ENCODE results near the gene ROR1. TPM values are rescaled to one million over a fixed set of nuclear protein-coding genes. Genes with fewer than 3 reads are reported as not detected.

The ROR1 gene
- total RNA-seq, 1 experiment from 2014 or later: 2.7 TPM

- Histone ChIP-seq H2AFZ (ENCODE audit: low read depth, low read length, poor library complexity, severe bottlenecking) (no peak overlapping the region), H3K27ac (ENCODE audit: low read depth, low read length) (no peak overlapping the region), H3K4me1 (ENCODE audit: control insufficient read depth in 1 of 2, insufficient read depth in 2 of 2, low read length in 2 of 2) (peaks cover 5 to 30% of the 10 kb centered on the region in 2 experiments; a peak in 3 of 4 replicates), H3K36me3 (ENCODE audit: control insufficient read depth in 1 of 2, insufficient read depth in 2 of 2, low read length in 2 of 2) (no peaks in the 10 kb centered on the region), H3K9me3 (ENCODE audit: control insufficient read depth in 1 of 2, insufficient read depth in 1 of 2, low read depth in 1 of 2, low read length in 2 of 2) (no peaks in the 10 kb centered on the region), H4K20me1 (ENCODE audit: insufficient read depth) (no peaks in the 10 kb centered on the region), H3K4me2 (ENCODE audit: low read length) (no peak overlapping the region), H3K9ac (ENCODE audit: low read length) (no peak overlapping the region), H3K79me2 (ENCODE audit: insufficient read depth, low read length) (no peaks in the 10 kb centered on the region), H3K27me3 (ENCODE audit: insufficient read depth, low read length) (no peaks in the 10 kb centered on the region), H3K4me3 (replicated peaks in 1 of 2; ENCODE audit: low read depth in 1 of 2, low read length in 2 of 2) (no peak overlapping the region), H3K9me2 (ENCODE audit: insufficient read depth) (no peaks in the 10 kb centered on the region)
- TF ChIP-seq EZH2phosphoT487 (IDR thresholded peaks at IDR 0.05; ENCODE audit: borderline replicate concordance): no peak
- TF ChIP-seq, protein P1, sequence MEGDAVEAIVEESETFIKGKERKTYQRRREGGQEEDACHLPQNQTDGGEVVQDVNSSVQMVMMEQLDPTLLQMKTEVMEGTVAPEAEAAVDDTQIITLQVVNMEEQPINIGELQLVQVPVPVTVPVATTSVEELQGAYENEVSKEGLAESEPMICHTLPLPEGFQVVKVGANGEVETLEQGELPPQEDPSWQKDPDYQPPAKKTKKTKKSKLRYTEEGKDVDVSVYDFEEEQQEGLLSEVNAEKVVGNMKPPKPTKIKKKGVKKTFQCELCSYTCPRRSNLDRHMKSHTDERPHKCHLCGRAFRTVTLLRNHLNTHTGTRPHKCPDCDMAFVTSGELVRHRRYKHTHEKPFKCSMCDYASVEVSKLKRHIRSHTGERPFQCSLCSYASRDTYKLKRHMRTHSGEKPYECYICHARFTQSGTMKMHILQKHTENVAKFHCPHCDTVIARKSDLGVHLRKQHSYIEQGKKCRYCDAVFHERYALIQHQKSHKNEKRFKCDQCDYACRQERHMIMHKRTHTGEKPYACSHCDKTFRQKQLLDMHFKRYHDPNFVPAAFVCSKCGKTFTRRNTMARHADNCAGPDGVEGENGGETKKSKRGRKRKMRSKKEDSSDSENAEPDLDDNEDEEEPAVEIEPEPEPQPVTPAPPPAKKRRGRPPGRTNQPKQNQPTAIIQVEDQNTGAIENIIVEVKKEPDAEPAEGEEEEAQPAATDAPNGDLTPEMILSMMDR (IDR thresholded peaks at IDR 0.05 in 2 of 3, conservative IDR thresholded peaks at IDR 0.05 in 1 of 3; ENCODE audit: borderline replicate concordance in 1 of 3, insufficient read depth in 1 of 3, low read depth in 2 of 3, low read length in 2 of 3): peak in 2 of 3 experiments; percentile 21 to 38; a peak in 2 of 6 replicates
- TF ChIP-seq ELF1 (IDR thresholded peaks at IDR 0.05; ENCODE audit: borderline replicate concordance, low read depth): no peak
- POLR2A ChIA-PET: no interaction called here
- ATAC-seq: no peak
- RAD21 ChIA-PET (ENCODE audit: low non-redundant PET in 1 of 2, low total read pairs in 2 of 2, uncharacterized antibody in 2 of 2, unreplicated experiment in 2 of 2): no interaction called here
- intact Hi-C loops (cut with micrococcal nuclease): no loop called here
- no peak for DNase-seq (ENCODE audit: low read depth, low spot score)
- BruUV-seq (replicated peaks): no TSS peak
- CTCF ChIA-PET: no interaction called here
Observed at GRCh38 chr1:63870152-63870551, 96.3 kb downstream of the ROR1 start.

DNA sequence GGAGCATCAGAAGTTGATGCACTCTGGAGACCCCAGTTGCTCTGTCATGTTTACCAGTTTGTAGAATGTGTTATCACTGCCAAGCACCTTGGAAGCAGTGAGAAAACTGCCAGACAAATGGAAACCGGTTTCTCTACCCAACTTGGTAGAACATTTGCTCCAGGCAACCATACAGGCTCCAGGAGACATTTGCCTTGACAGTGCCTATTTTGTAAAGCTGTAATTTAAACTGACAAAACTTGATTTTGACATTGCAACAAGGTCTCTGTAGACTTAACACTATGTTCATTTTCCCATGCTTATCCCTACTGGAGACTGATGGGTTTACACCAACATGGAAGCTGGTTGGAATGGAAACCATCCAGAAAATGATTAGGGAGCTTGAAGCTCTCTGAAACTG is 97.6 kb downstream of the ROR1 start:
- no peak for TF ChIP-seq ZNF274 (IDR thresholded peaks at IDR 0.05; ENCODE audit: low read depth, low read length)
- TF ChIP-seq ELF1 (IDR thresholded peaks at IDR 0.05; ENCODE audit: borderline replicate concordance, low read depth): no peak
- TF ChIP-seq, protein P2, sequence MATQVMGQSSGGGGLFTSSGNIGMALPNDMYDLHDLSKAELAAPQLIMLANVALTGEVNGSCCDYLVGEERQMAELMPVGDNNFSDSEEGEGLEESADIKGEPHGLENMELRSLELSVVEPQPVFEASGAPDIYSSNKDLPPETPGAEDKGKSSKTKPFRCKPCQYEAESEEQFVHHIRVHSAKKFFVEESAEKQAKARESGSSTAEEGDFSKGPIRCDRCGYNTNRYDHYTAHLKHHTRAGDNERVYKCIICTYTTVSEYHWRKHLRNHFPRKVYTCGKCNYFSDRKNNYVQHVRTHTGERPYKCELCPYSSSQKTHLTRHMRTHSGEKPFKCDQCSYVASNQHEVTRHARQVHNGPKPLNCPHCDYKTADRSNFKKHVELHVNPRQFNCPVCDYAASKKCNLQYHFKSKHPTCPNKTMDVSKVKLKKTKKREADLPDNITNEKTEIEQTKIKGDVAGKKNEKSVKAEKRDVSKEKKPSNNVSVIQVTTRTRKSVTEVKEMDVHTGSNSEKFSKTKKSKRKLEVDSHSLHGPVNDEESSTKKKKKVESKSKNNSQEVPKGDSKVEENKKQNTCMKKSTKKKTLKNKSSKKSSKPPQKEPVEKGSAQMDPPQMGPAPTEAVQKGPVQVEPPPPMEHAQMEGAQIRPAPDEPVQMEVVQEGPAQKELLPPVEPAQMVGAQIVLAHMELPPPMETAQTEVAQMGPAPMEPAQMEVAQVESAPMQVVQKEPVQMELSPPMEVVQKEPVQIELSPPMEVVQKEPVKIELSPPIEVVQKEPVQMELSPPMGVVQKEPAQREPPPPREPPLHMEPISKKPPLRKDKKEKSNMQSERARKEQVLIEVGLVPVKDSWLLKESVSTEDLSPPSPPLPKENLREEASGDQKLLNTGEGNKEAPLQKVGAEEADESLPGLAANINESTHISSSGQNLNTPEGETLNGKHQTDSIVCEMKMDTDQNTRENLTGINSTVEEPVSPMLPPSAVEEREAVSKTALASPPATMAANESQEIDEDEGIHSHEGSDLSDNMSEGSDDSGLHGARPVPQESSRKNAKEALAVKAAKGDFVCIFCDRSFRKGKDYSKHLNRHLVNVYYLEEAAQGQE (IDR thresholded peaks at IDR 0.05; ENCODE audit: low read depth): no peak
- TF ChIP-seq SP1 (IDR thresholded peaks at IDR 0.05; ENCODE audit: low read depth): no peak
- TF ChIP-seq TCF7L2 (IDR thresholded peaks at IDR 0.05; ENCODE audit: borderline replicate concordance, extremely low read depth, insufficient read depth, insufficient read length): no peak
- TF ChIP-seq ATF3 (IDR thresholded peaks at IDR 0.05): no peak
- ChIA-PET POLR2A (no interaction called here), CTCF (interaction anchor here (1.8 kb wide), 1 partner anchor 9 kb away, joined by 9 read pairs; no protein-coding TSS in a partner anchor), RAD21 (ENCODE audit: low non-redundant PET in 1 of 2, low total read pairs in 2 of 2, uncharacterized antibody in 2 of 2, unreplicated experiment in 2 of 2) (no interaction called here)
- BruUV-seq (replicated peaks): no TSS peak
- H4K20me1 ChIP-seq (ENCODE audit: insufficient read depth): no peaks in the 10 kb centered on the region
- no peak overlapping the region for H3K4me2 ChIP-seq (ENCODE audit: low read length)
- DNase-seq (ENCODE audit: low read depth, low spot score) (no peak), ATAC-seq (no peak)
- no peaks in the 10 kb centered on the region for H3K36me3 ChIP-seq (ENCODE audit: control insufficient read depth in 1 of 2, insufficient read depth in 2 of 2, low read length in 2 of 2)
- no peak overlapping the region for H3K27ac ChIP-seq (ENCODE audit: low read depth, low read length)
- intact Hi-C loops (cut with micrococcal nuclease): no loop called here
- no peaks in the 10 kb centered on the region for H3K27me3 ChIP-seq (ENCODE audit: insufficient read depth, low read length)
- no peaks in the 10 kb centered on the region for H3K9me3 ChIP-seq (ENCODE audit: control insufficient read depth in 1 of 2, insufficient read depth in 1 of 2, low read depth in 1 of 2, low read length in 2 of 2)
- H3K9ac ChIP-seq (ENCODE audit: low read length): no peak overlapping the region
- H3K9me2 ChIP-seq (ENCODE audit: insufficient read depth): no peaks in the 10 kb centered on the region
- no peaks in the 10 kb centered on the region for H3K79me2 ChIP-seq (ENCODE audit: insufficient read depth, low read length)
- no peak overlapping the region for H3K4me3 ChIP-seq (replicated peaks in 1 of 2; ENCODE audit: low read depth in 1 of 2, low read length in 2 of 2)
- H2AFZ ChIP-seq (ENCODE audit: low read depth, low read length, poor library complexity, severe bottlenecking): no peak overlapping the region
- peaks cover 5 to 40% of the 10 kb centered on the region in 2 experiments; a peak in 3 of 4 replicates for H3K4me1 ChIP-seq (ENCODE audit: control insufficient read depth in 1 of 2, insufficient read depth in 2 of 2, low read length in 2 of 2)

Data from HCT116 (cell line).